ENCODE data around the gene PREX1.
"Not testable (repeated sequence)": the region's sequence is repeated elsewhere in the genome, so short reads cannot be mapped to it uniquely, and the experiment has no call there.

PREX1 gene

GRCh38 chr20:48779435-48779834 lies 48.4 kb downstream of the PREX1 start:
- Mint-ChIP-seq H3K36me3 (ENCODE audit: low read depth) (peaks cover 39% of the 10 kb centered on the region), H3K4me3 (no peak overlapping the region), H3K27ac (no peak overlapping the region), H3K27me3 (no peaks in the 10 kb centered on the region), H3K9me3 (peaks cover 13% of the 10 kb centered on the region), H3K4me1 (peaks cover 38% of the 10 kb centered on the region)
- ATAC-seq, result no peak
- no peak for DNase-seq

GRCh38 chr20:48777821-48778220 lies 50.0 kb downstream of the PREX1 start:
- Mint-ChIP-seq H3K4me1 (peaks cover 54% of the 10 kb centered on the region), H3K27ac (no peak overlapping the region), H3K27me3 (no peaks in the 10 kb centered on the region), H3K36me3 (ENCODE audit: low read depth) (peaks cover 47% of the 10 kb centered on the region), H3K4me3 (no peak overlapping the region), H3K9me3 (peaks cover 13% of the 10 kb centered on the region)
- no peak for DNase-seq
- ATAC-seq, result no peak

- ATAC-seq (no peak), DNase-seq (no peak)
- peaks cover 13% of the 10 kb centered on the region for H3K9me3 Mint-ChIP-seq
- H3K4me1 Mint-ChIP-seq, result peaks cover 61% of the 10 kb centered on the region
- peak overlapping the region; percentile 86 for H3K27ac Mint-ChIP-seq
- H3K27me3 Mint-ChIP-seq, result no peaks in the 10 kb centered on the region
- H3K36me3 Mint-ChIP-seq (ENCODE audit: low read depth), result peaks cover 47% of the 10 kb centered on the region
- H3K4me3 Mint-ChIP-seq, result no peak overlapping the region
Observed at GRCh38 chr20:48777005-48777404, 50.8 kb downstream of the PREX1 start.

- DNase-seq (no peak), ATAC-seq (peak; percentile 24)
- H3K27ac Mint-ChIP-seq, result peak overlapping the region; percentile 86
- peaks cover 43% of the 10 kb centered on the region for H3K36me3 Mint-ChIP-seq (ENCODE audit: low read depth)
- peaks cover 68% of the 10 kb centered on the region for H3K4me1 Mint-ChIP-seq
- no peaks in the 10 kb centered on the region for H3K27me3 Mint-ChIP-seq
- peaks cover 13% of the 10 kb centered on the region for H3K9me3 Mint-ChIP-seq
- no peak overlapping the region for H3K4me3 Mint-ChIP-seq
Observed at GRCh38 chr20:48776306-48776705, 51.5 kb downstream of the PREX1 start.

- not testable (repeated sequence) for DNase-seq, H3K9me3 Mint-ChIP-seq, H3K27ac Mint-ChIP-seq, H3K4me3 Mint-ChIP-seq, ATAC-seq, H3K27me3 Mint-ChIP-seq
- H3K4me1 Mint-ChIP-seq, result peaks cover 76% of the 10 kb centered on the region
- H3K36me3 Mint-ChIP-seq (ENCODE audit: low read depth), result peaks cover 41% of the 10 kb centered on the region
Observed at GRCh38 chr20:48775545-48775944, 52.3 kb downstream of the PREX1 start.

GRCh38 chr20:48774696-48775095 lies 53.1 kb downstream of the PREX1 start:
- ATAC-seq, result no peak
- Mint-ChIP-seq H3K27ac (peak overlapping the region; percentile 81), H3K9me3 (peaks cover 9% of the 10 kb centered on the region), H3K4me3 (no peak overlapping the region), H3K36me3 (ENCODE audit: low read depth) (peaks cover 37% of the 10 kb centered on the region), H3K27me3 (peaks cover 1% of the 10 kb centered on the region), H3K4me1 (peaks cover 84% of the 10 kb centered on the region)
- no peak for DNase-seq

- Mint-ChIP-seq H3K36me3 (ENCODE audit: low read depth) (peaks cover 33% of the 10 kb centered on the region), H3K27ac (peak overlapping the region; percentile 81), H3K4me1 (peaks cover 91% of the 10 kb centered on the region), H3K27me3 (peaks cover 5% of the 10 kb centered on the region), H3K9me3 (peaks cover 9% of the 10 kb centered on the region), H3K4me3 (peak overlapping the region; percentile 52)
- ATAC-seq, result no peak
- no peak for DNase-seq
Observed at GRCh38 chr20:48773837-48774418, 53.9 kb downstream of the PREX1 start.

- peaks cover 9% of the 10 kb centered on the region for H3K9me3 Mint-ChIP-seq
- peak overlapping the region; percentile 17 for H3K4me3 Mint-ChIP-seq
- peaks cover 94% of the 10 kb centered on the region for H3K4me1 Mint-ChIP-seq
- DNase-seq (no peak), ATAC-seq (no peak)
- peaks cover 5% of the 10 kb centered on the region for H3K27me3 Mint-ChIP-seq
- H3K27ac Mint-ChIP-seq, result peak overlapping the region; percentile 81
- H3K36me3 Mint-ChIP-seq (ENCODE audit: low read depth), result peaks cover 31% of the 10 kb centered on the region
Observed at GRCh38 chr20:48772183-48772976, 55.4 kb downstream of the PREX1 start.

GRCh38 chr20:48771542-48771941 lies 56.3 kb downstream of the PREX1 start:
- peaks cover 5% of the 10 kb centered on the region for H3K27me3 Mint-ChIP-seq
- ATAC-seq, result no peak
- peak overlapping the region; percentile 99 for H3K27ac Mint-ChIP-seq
- H3K9me3 Mint-ChIP-seq, result peaks cover 9% of the 10 kb centered on the region
- no peak for DNase-seq
- H3K4me3 Mint-ChIP-seq, result no peak overlapping the region
- peaks cover 94% of the 10 kb centered on the region for H3K4me1 Mint-ChIP-seq
- H3K36me3 Mint-ChIP-seq (ENCODE audit: low read depth), result peaks cover 29% of the 10 kb centered on the region

GRCh38 chr20:48770700-48771442 lies 56.9 kb downstream of the PREX1 start:
- Mint-ChIP-seq H3K27ac (peak overlapping the region; percentile 99), H3K9me3 (peaks cover 9% of the 10 kb centered on the region), H3K4me1 (peaks cover 97% of the 10 kb centered on the region), H3K4me3 (no peak overlapping the region), H3K27me3 (peaks cover 5% of the 10 kb centered on the region), H3K36me3 (ENCODE audit: low read depth) (peaks cover 32% of the 10 kb centered on the region)
- ATAC-seq, result no peak
- DNase-seq, result no peak

GRCh38 chr20:48769069-48769983 lies 58.5 kb downstream of the PREX1 start:
- no peaks in the 10 kb centered on the region for H3K9me3 Mint-ChIP-seq

GRCh38 chr20:48766961-48767960 lies 60.5 kb downstream of the PREX1 start:
- DNase-seq (peak; percentile 71), ATAC-seq (peak; percentile 52)
- Mint-ChIP-seq H3K4me3 (peak overlapping the region; percentile 48), H3K4me1 (peaks cover 91% of the 10 kb centered on the region), H3K27ac (peak overlapping the region; percentile 99), H3K36me3 (ENCODE audit: low read depth) (peaks cover 27% of the 10 kb centered on the region), H3K9me3 (no peaks in the 10 kb centered on the region), H3K27me3 (peaks cover 5% of the 10 kb centered on the region)

More at GRCh38 chr20:48769069-48769983, 58.5 kb downstream of the PREX1 start:
- Mint-ChIP-seq H3K27ac (peak overlapping the region; percentile 99), H3K4me1 (peaks cover 95% of the 10 kb centered on the region), H3K27me3 (peaks cover 5% of the 10 kb centered on the region), H3K4me3 (peak overlapping the region; percentile 73), H3K36me3 (ENCODE audit: low read depth) (peaks cover 27% of the 10 kb centered on the region)
- peak; percentile 89 for DNase-seq
- ATAC-seq, result peak; percentile 88

- H3K9me3 Mint-ChIP-seq, result no peaks in the 10 kb centered on the region
- ATAC-seq, result no peak
- no peak for DNase-seq
- peaks cover 5% of the 10 kb centered on the region for H3K27me3 Mint-ChIP-seq
- peak overlapping the region; percentile 36 for H3K4me3 Mint-ChIP-seq
- H3K27ac Mint-ChIP-seq, result peak overlapping the region; percentile 99
- H3K36me3 Mint-ChIP-seq (ENCODE audit: low read depth), result peaks cover 32% of the 10 kb centered on the region
- peaks cover 92% of the 10 kb centered on the region for H3K4me1 Mint-ChIP-seq
Observed at GRCh38 chr20:48766205-48766604, 61.6 kb downstream of the PREX1 start.
